Stimulated activated CD4-positive, alpha-beta T cell treated with anti-CD3 and anti-CD28 coated beads, Interleukin-2, amount 100 ng/mL, for 4 hours (primary cell): ENCODE data around the gene ASAP3.

Experiments used
- DNase-seq: peaks from one replicate; pipeline ENCODE4 v3.0.0-alpha.2; 2020; ENCODE audit warnings: low read depth

The ASAP3 gene

DNA sequence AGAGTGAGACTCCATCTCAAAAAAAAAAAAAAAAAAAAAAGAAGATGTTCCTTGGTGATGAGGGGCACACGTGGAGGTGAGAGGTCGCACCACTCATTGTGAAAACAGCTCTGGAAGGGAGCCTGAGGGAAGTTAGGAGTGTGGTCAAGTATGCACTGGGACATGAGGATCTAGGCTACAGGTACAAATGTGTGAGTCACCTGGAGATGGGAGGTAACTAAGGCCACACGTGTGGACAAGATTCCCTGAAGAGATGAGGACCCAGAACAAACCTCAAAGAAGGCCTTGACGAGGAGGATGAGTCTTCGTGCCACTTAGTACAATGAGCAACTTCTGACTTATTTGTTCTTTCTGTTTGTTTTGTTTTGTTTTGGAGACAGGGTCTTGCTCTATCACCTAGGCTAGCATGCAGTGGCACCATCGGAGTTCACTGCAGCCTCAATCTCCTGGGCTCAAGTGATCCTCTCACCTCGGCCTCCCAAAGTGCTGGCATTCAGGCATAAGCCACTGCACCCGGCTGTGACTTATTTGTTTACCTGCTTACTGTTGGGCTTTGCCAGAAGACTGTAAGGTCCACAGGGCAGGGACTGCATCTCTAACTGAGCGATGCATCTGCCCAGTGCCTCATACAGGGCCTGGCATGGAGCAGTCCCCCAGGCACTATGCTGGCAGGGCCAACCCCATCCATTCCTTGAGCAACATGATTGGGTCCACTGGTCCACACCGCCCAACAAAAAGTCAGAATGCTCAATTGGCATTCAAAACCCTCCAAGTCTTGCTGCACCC, 6.4 kb downstream of the ASAP3 start:
- DNase-seq, result no peak

DNA sequence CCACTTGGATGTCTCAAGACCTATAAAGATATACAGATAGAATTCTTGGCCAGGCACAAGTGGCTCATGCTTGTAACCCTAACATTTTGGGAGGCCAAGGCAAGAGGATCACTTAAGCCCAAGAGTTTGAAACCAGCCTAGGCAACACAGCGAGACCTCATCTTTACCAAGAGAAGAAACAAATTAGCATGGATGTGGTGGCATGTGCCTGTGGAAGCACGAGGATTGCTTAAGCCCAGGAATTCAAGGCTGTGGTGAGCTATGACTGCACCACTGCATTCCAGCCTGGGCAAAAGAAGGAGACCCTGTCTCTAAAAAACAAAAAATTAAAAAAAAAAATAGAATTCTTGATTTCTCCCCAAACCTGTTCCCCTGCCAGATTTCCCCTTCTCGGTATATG, 8.3 kb downstream of the ASAP3 start:
- DNase-seq, result no peak

DNA sequence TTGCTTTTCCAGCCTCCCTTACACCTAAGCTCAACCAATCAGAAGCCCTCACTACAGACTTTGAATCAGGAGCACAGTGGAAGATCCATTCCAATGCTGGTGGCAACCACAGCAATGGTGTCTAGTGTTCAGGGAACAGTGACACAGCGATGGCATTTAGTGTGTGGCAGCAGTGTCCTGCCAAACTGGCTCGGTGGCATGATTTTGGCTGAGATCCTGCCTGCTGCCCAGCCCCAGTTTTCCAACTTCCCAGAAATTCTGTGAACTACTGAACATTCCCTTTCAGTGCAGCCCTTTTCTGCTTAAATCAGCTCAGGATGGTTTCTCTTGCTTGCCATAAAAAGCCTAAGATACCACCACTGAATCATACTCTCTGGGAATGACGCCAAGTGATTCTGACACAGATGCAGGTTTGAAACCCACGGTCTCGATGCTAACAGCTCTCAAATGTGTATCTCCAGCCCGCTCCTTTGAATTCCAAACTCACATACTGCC, 8.8 kb downstream of the ASAP3 start:
- no peak for DNase-seq

DNA sequence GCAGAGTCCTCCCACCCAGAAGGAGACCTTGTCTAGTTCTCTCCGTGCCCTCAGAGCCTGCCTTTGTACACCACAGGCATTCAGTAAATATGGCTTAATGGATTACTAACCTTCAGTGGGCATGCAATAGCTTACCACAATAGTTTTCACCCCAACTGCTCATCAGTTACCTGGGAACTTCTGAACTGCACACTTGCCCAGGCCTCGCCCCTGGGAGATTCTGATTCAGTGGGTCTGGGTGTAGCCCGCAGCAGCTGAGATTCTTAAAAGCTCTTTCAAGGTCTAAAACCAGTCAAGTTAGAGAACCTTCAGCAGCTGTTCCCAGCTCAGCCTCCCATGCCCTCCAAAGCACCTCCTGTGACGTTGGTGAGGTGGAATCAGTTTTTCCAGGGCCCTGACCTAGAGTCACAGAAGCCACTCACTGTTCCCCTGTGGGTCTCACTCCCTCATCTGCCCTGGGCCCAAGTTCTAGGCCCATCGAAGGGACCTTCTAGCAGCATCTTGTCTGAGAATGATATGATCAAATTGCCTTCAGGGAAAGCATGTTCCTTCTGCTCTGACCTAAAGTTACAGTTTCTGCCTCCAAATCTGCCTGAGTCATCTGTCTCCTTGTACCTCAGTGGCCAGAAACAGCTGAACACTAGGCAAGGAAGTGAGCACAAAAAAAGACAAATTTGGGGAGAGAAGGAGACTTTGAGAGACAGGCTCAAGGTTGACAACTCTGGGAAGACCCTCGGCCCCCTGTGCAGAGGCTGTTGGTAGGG, 10.8 kb downstream of the ASAP3 start:
- no peak for DNase-seq

DNA sequence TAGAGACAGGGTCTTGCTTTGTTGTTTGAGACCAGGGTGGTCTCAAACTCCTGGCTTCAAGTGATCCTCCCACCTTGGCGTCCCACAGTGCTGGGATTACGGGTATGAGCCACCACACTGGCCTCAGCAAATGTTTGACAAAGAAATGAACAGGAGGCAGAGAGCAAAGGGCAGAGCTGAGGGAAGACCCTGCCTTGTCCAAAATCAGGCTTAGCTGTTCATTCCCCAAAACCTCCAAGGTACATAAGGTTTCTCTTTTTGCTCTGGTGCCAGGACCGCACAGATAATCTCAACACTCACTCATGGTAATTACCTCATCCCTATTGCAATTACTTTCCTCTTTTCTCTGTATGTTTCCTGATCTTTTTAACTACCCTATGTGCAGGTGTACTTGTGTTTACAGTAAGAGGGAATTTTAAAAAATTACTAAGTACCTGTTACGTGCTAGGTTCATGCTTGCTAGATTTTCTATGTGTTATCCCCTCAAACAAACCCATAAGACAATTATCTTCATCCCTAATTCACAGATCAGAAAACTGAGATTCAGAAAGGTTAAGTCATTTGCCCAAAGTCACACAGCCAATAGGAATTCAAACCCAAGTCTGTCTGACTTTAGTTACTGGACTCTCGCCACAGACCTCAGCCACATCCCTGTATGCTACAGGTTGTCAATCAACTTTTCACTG, 11.5 kb downstream of the ASAP3 start:
- no peak for DNase-seq

DNA sequence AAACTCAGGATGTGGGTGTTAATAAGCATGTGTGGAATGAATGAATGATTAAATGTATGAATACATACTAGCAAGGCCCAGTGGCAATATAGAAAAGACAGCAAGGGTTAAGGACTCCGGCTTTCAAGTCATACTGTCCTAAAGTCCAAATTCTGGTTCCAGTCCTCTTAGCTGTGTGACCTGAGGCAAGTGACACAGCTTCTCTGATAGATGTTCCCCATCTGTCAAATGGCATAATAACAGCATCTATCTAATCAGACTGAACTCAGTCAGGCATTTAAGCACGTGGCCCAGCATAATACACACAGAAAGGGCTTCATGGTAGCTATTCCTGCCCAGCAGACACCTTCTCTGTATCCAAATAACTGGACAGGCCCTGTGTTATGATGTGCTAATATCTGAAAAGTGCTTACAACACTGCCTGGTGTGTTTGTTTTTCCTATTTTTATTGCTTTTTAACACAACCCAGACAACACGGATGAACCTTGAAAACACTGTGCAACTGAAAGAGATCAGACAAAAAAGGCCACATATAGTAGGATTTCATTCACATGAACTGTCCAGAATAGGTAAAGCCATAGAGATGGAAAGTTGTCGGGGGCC, 12.4 kb downstream of the ASAP3 start:
- no peak for DNase-seq

DNA sequence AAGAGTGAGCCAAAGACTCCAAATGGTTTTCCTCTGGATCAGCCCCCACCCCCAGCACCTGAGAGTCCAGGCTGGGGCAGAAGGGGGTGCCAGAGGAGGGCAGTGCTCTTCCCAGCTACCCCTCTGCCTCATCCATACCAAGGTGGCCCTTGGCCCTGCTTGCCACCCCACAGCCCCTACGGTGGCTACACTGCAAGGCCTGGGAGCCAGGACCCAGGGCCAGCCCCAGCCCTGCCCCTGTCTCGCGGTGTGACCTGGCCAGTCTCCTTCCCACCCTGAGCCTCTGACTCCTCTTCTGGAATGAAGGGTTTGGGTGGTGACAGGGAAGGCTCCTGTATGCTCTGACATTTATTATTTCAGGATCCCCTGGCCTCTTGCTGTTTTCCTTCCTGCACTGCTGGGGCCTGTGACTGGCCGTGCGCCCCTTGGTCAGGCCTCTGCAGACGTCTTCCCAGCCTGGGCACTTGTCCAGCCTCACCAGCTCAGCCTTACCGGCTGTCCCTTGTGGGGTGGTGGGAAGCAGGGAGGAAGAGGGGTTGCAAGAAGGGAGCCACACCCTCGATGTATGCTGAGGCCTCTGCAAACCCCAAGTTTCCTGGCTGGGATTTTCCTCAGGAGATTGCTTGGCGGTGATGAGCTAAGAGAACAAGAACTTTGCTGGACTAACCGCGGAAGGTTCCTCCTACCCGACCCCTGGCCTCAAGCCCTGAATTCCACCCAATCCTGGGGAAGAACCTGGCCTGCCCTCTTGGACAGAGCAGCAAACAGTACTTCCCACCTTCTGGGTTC, 13.5 kb downstream of the ASAP3 start:
- no peak for DNase-seq

DNA sequence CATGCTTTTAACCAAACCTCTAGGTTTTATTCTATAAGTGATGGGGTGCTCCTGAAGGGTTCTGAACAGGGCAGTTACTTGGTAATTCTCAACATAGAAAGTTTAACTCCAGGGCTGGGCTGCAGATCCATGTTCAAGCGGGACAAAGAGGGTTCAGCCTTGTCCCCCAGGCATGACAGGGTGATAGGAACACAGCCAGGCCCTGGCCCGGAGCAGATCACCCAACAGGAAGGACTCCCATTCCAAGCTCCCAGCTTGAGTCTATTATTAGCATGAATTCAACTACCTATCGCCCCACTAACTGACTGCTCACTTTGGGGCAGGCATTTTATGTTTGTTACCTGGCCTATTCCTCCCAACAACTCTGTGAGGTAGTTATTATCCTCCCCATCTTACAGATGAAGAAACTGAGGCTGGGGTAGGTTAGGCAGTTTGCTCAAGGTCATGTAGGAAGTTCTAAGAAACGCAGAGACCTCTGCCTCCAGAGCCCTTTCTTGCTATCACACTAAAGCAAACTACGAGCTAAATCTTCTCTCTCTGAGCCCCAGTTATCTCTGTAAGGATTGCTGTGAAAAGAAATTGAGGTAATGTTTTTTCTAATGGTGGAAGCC, 14.5 kb downstream of the ASAP3 start:
- DNase-seq, result no peak

DNA sequence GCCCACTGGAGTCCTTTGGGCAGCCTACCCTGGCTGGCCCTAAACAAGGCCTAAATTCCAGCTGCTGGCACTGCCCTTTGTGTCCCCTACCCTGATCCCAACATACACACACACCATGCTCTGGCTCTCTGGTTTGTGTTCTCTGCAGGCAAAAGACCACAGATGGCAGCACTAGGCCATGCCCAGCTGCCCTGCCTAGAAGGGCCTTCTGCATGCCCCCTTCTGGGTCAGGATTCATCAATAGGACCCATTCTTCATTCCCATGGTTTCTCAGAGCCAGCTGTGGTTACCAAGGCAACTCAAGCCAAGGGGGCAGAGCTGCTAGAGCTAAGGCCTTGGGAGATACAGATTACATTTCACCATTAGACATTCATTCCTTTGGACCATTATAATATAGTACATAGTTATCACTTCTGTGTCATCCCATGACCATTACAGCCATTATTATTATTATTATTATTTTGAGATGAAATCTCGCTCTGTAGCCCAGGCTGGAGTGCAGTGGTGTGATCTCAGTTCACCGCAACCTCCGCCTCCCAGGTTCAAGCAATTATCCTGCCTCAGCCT, 17.5 kb downstream of the ASAP3 start:
- no peak for DNase-seq

DNA sequence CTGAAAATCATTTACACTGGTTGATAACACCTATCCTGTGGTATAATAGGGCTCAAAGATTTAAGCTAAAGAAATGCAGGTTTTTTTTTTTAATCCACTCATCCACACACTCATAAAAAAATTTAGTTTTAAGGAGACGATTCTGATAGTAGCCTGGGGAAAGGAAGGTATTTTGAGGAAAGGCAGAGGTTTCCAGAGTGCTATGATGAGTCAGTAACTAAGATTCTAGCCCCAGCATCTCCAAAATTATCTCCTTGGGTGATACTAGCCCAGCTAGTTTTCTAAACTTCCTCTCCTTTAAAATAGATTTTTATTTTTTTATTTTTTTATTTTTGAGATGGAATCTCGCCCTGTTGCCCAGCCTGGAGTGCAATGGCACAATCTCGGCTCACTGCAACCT, 20.7 kb downstream of the ASAP3 start:
- DNase-seq, result no peak

DNA sequence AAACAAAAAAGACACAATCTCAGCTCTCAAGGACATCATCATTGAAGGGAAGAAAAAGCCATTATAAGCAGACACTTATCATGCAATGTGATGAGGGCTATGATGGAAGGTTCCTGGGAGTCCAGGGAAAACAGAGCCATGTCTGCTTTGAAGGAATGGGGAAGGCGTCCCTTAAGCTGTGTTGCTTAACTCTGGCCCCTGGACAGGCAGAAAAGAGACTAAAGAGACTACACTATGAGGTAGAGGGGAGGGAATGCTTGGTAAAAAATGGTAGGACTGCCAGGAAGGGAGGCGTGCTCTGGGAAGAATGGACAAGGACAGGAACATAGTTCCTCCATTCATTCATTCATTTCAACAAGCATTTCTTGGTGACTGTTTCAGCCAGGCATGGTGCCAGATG, 21.2 kb downstream of the ASAP3 start:
- DNase-seq, result no peak

DNA sequence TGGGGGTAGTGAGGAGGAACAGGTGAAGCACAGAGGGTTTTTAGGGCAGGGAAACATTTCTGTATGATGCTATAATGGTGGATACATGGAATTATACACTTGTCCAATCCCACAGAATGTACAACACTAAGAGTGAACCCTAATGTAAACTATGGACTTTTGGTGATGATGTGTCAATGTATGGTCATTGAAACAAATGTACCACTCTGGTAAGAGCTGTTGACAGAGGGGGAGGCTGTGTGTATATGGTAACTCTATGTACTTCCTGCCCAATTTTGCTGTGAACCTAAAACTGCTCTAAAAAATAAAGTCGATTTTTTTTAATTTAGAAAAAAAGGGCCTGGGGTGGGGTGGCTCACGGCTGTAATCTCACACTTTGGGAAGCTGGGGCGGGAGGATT, 22.9 kb downstream of the ASAP3 start:
- DNase-seq, result no peak

DNA sequence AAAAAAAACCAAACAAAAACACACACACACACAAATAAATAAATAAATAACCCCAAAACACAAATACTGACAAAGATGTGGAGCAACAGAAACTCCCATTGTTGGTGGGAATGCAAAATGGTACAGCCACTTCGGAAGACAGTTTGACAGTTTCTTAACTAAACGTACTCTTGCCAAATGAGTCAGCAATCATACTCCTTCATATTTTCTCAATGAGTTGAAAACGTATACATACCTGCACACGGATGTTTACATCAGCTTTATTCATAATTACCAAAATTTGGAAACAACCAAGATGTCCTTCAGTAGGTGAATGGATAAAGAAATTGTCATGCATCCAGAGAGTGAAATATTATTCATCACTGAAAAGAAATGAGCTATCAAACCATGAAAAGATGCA, 23.5 kb downstream of the ASAP3 start:
- DNase-seq, result no peak

DNA sequence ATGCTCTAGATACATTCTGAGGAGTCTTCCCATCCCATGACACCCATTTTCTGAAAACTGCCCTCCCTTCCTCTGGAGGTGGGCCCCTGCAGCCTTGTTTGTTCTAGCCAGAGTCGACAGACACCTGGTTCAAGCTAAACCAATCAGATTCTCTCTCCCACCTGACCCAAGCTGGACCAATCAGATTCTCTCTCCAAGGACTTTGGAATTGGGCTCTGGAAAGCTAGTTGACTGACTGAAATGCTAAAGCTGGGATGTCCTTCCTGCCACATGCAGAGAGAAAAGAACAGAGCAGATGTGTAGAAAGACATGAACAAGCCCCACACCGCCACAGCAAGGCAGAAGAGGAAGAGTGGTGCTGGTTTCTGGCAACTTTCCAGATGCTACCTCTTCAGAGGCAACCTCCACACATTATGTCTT, 24.6 kb downstream of the ASAP3 start:
- no peak for DNase-seq

DNA sequence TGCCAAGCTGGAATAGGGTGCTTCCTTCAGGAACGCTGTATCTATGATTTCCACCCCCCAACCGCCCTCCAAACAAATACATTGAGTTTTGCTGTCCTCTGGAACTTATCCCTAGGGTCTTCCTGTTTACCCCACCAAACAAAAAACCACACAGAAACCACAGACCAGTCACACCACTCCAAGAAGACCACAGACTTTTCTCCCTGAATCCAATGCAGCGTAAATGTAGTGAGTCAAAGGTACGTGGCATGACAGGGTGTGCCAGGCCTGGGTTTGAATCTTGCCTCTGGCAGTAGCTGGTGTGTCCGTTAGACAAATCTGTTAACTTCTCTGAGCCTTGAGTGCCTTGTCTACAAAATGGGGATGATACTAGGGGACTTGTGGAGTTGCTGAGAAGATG, 27.8 kb downstream of the ASAP3 start:
- DNase-seq, result no peak

DNA sequence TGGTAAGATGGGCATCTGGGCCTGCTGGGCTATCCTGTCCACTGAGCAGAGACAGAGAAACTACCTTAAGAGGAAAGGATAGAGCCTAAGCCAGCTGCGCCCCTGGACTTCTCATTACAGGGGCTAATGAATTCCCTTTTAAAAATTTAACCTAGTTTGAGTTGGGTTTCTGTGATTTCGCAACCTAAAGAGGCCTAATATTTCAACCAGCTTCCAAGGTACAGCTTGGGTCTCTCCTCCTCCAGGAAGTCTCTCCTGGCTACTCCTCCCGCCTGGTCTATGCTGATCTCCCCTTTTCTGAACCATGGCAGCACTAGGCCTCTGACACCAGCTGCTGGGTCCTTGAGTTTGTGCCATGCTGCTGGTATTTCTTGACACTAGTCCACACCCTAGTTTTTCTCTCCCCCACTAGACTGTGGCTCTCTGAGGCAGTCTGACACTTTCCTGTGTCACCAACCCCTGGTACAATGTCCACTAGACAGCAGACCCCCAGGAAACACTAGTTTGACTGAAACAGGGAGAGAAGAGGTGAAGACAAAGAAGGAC, 30.5 kb downstream of the ASAP3 start:
- DNase-seq, result no peak

DNA sequence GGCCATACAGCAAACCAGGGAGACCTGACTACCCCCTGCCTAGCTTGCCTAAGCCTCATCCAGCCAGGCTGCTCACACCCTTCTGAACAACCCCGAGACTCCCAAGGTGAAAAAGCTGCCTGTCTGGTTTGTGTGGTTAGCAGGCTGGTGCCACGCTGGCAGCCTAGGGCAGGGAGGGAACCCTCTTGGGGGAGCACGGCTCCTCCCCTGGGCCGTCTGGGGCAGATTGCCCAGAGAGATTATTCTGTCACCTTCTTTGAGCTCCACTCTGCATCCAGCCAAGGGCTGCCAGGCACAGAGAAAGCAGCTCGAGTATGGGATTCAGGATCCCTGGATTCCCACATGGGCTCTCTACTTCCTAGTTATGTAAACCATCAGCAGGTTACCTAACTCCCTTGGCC, 32.0 kb downstream of the ASAP3 start:
- no peak for DNase-seq

DNA sequence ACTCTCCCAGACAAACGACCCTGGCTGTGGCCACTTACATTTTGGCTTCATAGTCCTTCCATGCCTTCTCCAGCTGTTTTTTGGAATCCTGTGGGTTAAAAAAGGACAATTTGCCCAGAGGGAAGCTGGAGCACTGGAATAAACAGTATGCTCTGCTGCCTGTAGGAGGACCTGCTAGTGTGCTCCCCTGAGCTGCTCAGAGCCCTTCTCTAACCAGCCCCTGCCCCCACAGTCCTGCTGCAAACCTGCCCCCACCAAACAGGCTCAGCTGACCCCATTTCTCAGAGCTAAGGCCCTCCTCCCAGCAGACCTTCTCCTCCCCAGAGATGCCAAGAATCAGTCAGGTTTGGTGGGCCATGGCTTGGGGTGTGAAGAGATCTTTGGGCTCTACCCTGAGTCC, 32.5 kb downstream of the ASAP3 start:
- no peak for DNase-seq

DNA sequence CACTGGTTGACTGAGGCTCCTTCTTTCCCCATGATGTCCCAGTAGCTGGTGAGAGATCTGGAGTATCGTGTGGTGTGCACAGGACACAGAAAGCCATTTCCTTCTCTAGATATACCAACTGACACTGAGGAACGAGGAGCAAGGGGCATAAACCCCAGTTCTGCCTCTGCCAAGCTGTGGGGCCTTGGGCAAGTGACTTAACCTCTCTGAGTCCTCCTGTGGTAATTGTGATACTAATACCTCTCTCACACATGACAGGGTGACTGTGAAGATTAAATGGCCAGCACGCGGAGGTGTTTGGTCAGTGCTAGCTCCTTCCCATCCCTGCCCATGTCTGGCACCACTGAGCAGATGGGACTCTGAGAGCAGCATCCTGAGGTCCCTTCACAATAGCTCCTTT, 33.1 kb downstream of the ASAP3 start:
- no peak for DNase-seq

DNA sequence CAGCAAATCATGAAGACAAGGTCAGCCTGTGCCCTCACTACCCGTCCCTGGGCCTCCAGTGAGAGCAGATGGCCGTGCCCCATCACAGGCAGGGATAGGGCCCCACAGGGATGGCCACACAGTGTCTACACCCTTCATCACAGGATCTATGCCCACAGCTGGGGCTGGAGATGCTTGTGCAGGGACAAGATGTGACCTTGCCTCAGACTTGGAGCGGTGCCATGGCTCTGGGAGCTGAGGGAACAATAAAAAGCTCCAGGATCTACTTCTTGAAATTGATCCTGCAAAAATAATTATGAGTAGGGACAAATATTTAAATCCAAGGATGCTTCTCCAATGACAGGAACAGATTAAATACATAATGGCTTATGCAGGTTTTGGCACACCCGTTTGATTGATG, 34.0 kb downstream of the ASAP3 start:
- DNase-seq, result no peak

DNA sequence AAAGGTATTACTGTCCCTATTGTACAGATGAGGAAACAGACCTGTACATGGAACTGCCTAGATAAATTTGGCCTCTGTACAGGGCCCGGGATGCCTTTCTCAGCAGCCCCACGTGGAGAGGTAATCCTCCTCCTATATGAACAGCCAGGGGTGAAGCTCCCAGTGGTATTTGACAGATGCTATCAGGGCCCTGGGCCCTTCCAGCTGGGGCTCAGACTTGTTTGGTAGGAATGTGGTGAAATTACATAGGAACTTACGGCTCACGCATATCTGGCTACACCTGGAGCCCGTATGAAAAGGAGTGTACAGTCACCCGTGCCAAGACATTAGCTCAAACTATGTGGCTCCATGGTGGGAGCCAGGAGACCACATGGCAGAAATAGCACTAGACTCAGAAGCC, 34.7 kb downstream of the ASAP3 start:
- no peak for DNase-seq
